Naive B cell (primary cell): Measurements from ENCODE around the gene CASR. TPM values are rescaled to one million over a fixed set of nuclear protein-coding genes. Genes with fewer than 3 reads are reported as not detected.

ENCODE experiments used
- ATAC-seq, 2 donors: fragments of 150-1000 bp; cut with Tn5 transposase; 2 replicates each; pipeline ENCODE4 v1.10.0; 2021; ENCODE audit warnings: low read depth in 2 of 2, mild to moderate bottlenecking in 2 of 2, moderate library complexity in 2 of 2
- DNase-seq: peaks from one replicate; pipeline ENCODE4 v3.0.0; 2022
- H3K27ac Mint-ChIP-seq, 6 donors: one replicate each; pipeline ENCODE4 v1.8.0; 2020 to 2022; ENCODE audit warnings: mild to moderate bottlenecking in 6 of 6, mixed read lengths in 6 of 6, moderate library complexity in 5 of 6, inconsistent platforms in 2 of 6
- H3K27me3 Mint-ChIP-seq, 3 donors: one replicate each; pipeline ENCODE4 v1.8.0; 2021 to 2022; ENCODE audit warnings: mixed read lengths in 3 of 3, mild to moderate bottlenecking in 1 of 3
- H3K36me3 Mint-ChIP-seq, 2 donors: one replicate each; pipeline ENCODE4 v1.8.0; 2020 to 2022; ENCODE audit warnings: mixed read lengths in 2 of 2, inconsistent platforms in 1 of 2, mild to moderate bottlenecking in 1 of 2
- H3K4me1 Mint-ChIP-seq, 3 donors: one replicate each; pipeline ENCODE4 v1.8.0; 2020 to 2022; ENCODE audit warnings: mixed read lengths in 3 of 3, inconsistent platforms in 1 of 3, mild to moderate bottlenecking in 1 of 3, moderate library complexity in 1 of 3
- H3K4me3 Mint-ChIP-seq, 8 donors: one replicate each; pipeline ENCODE4 v1.8.0; 2020 to 2022; ENCODE audit warnings: mild to moderate bottlenecking in 8 of 8, mixed read lengths in 8 of 8, moderate library complexity in 8 of 8, inconsistent platforms in 2 of 8
- H3K9me3 Mint-ChIP-seq, 7 donors: one replicate each; pipeline ENCODE4 v1.8.0; 2020 to 2022; ENCODE audit warnings: mixed read lengths in 7 of 7, mild to moderate bottlenecking in 5 of 7, inconsistent platforms in 2 of 7, moderate library complexity in 1 of 7
- polyA plus RNA-seq, 6 donors: library from polyadenylated mRNA; unstranded; fragments of 300-500 nt; fragmentation: Illumina TruSeq; gene quantifications; one replicate each; pipeline ENCODE4 v1.2.3, GENCODE V29; 2021; ENCODE audit warnings: low read depth in 6 of 6

CASR gene
- polyA plus RNA-seq, 6 donors from 2014 or later, result not detected

GRCh38 chr3:122227036-122227781 is 43.7 kb downstream of the CASR start:
- H3K27me3 Mint-ChIP-seq, result peaks cover 0 to 14% (median 0%) of the 10 kb centered on the region in 3 donors

DNA sequence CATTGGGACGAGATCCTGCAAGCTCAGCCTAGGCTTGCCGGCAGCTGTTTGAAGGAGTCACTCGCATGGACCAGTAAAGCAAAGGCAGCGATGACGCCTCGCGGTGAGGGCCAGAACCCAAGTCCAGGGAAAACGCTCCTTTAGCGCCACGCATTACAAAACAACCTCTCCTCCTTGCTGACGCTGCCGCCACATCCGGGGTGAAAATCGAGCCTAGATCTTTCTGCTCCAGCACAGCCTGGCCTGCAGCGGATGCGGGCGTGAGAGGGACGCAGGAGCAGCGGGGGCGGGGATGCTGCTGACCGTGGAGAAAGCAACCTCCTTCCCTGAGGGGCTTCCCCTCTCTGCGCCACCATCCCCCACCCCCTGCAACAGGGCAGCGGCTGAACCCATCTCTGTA is 46.7 kb downstream of the CASR start:
- H3K27me3 Mint-ChIP-seq, result no peaks in the 10 kb centered on the region
- ATAC-seq (no peak), DNase-seq (no peak)
- no peak overlapping the region for H3K27ac Mint-ChIP-seq
- H3K4me3 Mint-ChIP-seq, result no peak overlapping the region
- peaks cover 0 to under 1% of the 10 kb centered on the region in 2 donors for H3K36me3 Mint-ChIP-seq
- H3K4me1 Mint-ChIP-seq, result peaks cover 22 to 29% (median 27%) of the 10 kb centered on the region in 3 donors
- H3K9me3 Mint-ChIP-seq, result peaks cover 0 to 14% (median 6%) of the 10 kb centered on the region in 7 donors

More at GRCh38 chr3:122227036-122227781, 43.7 kb downstream of the CASR start:
- DNase-seq (no peak), ATAC-seq (no peak)
- H3K4me1 Mint-ChIP-seq, result peaks cover 4 to 7% (median 4%) of the 10 kb centered on the region in 3 donors
- peaks cover 0 to 38% (median 11%) of the 10 kb centered on the region in 7 donors for H3K9me3 Mint-ChIP-seq
- no peak overlapping the region for H3K4me3 Mint-ChIP-seq
- H3K27ac Mint-ChIP-seq, result no peak overlapping the region
- H3K36me3 Mint-ChIP-seq, result peaks cover 0 to 5% of the 10 kb centered on the region in 2 donors

DNA sequence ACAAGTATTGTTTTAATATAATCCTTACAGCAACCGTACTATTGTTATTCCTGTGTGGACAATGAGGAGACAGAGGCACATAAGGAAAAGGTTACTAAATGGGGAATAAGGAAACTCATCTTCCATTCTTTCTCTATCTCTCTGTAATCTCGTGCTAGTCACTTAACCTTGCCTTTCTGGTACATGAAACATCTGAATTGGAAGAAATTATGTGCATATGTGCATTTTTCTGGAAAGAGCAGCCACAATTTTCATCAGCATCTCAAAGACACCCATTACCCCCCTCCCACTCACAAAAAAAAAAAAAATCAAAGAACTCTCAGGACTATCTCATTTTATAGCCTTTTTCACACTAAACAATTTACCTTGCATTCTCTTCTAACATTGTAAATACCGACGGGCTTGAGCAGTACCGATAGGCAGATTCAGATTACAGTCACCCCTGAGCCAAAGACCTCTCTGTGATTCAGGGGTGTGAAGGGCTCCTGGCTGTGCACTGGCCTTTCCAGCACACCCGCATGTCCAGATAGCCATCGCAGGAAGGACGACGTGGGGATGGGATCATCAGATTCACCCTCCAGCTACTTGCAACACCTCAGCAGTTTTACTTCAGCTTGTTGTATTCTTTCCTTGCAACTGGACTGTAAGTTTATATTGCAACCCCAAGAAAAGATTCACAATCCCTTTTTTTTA is 48.1 kb downstream of the CASR start:
- Mint-ChIP-seq H3K9me3 (peaks cover 0 to 1% (median 0%) of the 10 kb centered on the region in 7 donors), H3K4me3 (peak overlapping the region in 3 of 8 donors; percentile 37 to 90 (median 44)), H3K4me1 (peaks cover 22 to 29% (median 27%) of the 10 kb centered on the region in 3 donors), H3K27ac (peak overlapping the region in 2 of 6 donors; percentile 76 to 87), H3K27me3 (no peaks in the 10 kb centered on the region), H3K36me3 (no peaks in the 10 kb centered on the region)
- DNase-seq (no peak), ATAC-seq (no peak)

GRCh38 chr3:122232485-122232884 is 49.0 kb downstream of the CASR start:
- H3K36me3 Mint-ChIP-seq, result no peaks in the 10 kb centered on the region
- peak overlapping the region in 6 of 8 donors; percentile 52 to 90 (median 80) for H3K4me3 Mint-ChIP-seq
- peaks cover 22 to 29% (median 27%) of the 10 kb centered on the region in 3 donors for H3K4me1 Mint-ChIP-seq
- ATAC-seq (no peak), DNase-seq (no peak)
- H3K27ac Mint-ChIP-seq, result peak overlapping the region in 5 of 6 donors; percentile 23 to 98 (median 88)
- no peaks in the 10 kb centered on the region for H3K27me3 Mint-ChIP-seq
- no peaks in the 10 kb centered on the region for H3K9me3 Mint-ChIP-seq

GRCh38 chr3:122233101-122233952 is 49.9 kb downstream of the CASR start:
- peak overlapping the region; percentile 65 to 90 (median 84) for H3K4me3 Mint-ChIP-seq
- peak overlapping the region; percentile 23 to 86 (median 78) for H3K27ac Mint-ChIP-seq

DNA sequence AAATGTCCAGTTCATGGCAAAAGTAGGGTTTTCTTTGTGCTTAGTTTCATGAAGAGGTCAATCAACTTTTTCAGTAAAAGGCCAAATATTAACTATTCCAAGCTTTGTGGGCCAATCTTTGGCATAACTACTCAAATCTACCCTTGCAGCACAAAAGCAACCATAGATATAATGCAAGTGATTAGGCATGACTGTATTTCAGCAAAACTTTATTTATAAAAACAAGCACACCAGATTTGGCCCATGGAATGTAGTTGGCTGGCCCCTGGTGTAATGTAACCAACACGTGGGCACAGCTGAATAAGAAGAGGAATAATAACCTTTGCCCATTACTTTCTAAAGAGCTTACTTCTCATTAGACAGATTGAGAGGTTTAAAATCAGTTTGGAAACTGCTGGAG is 50.6 kb downstream of the CASR start:
- peaks cover 22 to 29% (median 27%) of the 10 kb centered on the region in 3 donors for H3K4me1 Mint-ChIP-seq
- peak overlapping the region in 3 of 6 donors; percentile 5 to 32 (median 22) for H3K27ac Mint-ChIP-seq
- H3K4me3 Mint-ChIP-seq, result peak overlapping the region in 4 of 8 donors; percentile 72 to 90 (median 80)
- no peak for DNase-seq
- H3K36me3 Mint-ChIP-seq, result no peaks in the 10 kb centered on the region
- no peak for ATAC-seq
- no peaks in the 10 kb centered on the region for H3K9me3 Mint-ChIP-seq
- H3K27me3 Mint-ChIP-seq, result no peaks in the 10 kb centered on the region

More at GRCh38 chr3:122233101-122233952, 49.9 kb downstream of the CASR start:
- Mint-ChIP-seq H3K27me3 (no peaks in the 10 kb centered on the region), H3K4me1 (peaks cover 22 to 29% (median 27%) of the 10 kb centered on the region in 3 donors), H3K36me3 (no peaks in the 10 kb centered on the region), H3K9me3 (no peaks in the 10 kb centered on the region)
- peak; percentile 85 to 87 for ATAC-seq
- peak; percentile 53 for DNase-seq

DNA sequence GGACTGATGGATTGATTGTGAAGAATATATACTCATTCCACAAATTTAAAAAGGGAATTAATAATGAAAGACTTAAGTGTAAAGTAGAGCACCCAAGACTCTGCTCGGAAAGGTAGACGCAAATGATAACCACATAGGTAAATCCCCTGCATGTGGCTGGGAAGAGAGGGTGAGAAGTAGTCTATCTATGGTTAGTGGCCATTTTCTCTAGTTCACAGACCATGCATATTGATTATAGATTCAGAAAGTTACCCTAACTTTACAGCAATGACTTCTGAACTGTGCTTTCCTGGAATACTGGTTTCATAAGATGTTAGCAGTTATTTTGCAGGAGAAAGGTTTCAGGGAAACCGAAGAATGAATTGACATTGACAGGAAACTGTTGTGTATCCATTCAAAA is 51.7 kb downstream of the CASR start:
- DNase-seq, result no peak
- no peak for ATAC-seq
- Mint-ChIP-seq H3K4me1 (peaks cover 22 to 29% (median 27%) of the 10 kb centered on the region in 3 donors), H3K4me3 (no peak overlapping the region), H3K27ac (no peak overlapping the region), H3K9me3 (no peaks in the 10 kb centered on the region), H3K27me3 (peaks cover 0 to 5% (median 5%) of the 10 kb centered on the region in 3 donors), H3K36me3 (no peaks in the 10 kb centered on the region)

DNA sequence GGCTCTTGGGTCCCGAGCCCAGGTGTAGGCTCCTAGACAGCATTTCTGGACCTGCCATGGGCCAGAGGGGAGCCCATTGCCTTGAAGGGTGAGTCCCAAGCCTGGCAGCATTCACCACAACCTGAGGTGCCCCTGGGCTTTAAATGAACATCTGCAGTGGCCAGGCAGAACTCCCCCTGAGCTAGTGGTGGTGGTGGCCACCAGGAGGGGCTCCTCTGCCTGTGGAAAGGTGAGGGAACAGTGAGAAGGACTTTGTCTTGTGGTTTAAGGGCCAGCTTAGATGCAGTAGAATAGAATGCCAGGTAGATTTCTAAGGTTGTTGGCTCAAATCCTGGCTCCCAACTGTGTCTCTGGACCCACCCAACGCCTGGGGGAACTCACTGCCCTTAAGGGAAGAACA is 55.6 kb downstream of the CASR start:
- Mint-ChIP-seq H3K27me3 (peaks cover 0 to 5% (median 5%) of the 10 kb centered on the region in 3 donors), H3K4me3 (no peak overlapping the region), H3K36me3 (no peaks in the 10 kb centered on the region), H3K9me3 (no peaks in the 10 kb centered on the region), H3K4me1 (peaks cover 4 to 6% (median 4%) of the 10 kb centered on the region in 3 donors), H3K27ac (no peak overlapping the region)
- ATAC-seq (no peak), DNase-seq (no peak)

GRCh38 chr3:122245513-122246174 is 62.2 kb downstream of the CASR start:
- no peak for ATAC-seq
- Mint-ChIP-seq H3K9me3 (no peaks in the 10 kb centered on the region), H3K4me1 (peaks cover 19 to 33% (median 24%) of the 10 kb centered on the region in 3 donors), H3K27me3 (no peaks in the 10 kb centered on the region), H3K4me3 (peak overlapping the region; percentile 59 to 92 (median 78)), H3K36me3 (no peaks in the 10 kb centered on the region), H3K27ac (peak overlapping the region in 4 of 6 donors; percentile 56 to 94 (median 58))
- peak; percentile 7 for DNase-seq

DNA sequence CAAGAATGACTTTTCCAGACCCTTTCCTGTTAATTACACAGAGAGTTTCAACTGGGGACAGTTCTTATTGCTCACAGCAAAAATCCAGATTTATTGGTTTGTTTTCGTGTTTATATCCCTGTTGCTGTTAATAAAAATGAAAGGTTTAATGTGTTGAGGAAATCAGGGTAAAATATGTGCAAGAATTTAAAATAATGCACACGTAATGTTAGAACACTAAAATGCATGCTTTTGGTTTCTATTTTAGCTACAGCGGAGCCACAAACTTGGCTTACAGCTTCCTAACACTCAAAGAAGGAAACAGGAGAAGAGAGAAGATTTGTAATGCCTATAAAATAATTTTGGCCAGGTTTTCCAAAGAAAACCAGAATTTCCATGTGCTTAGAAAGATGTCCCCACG is 62.7 kb downstream of the CASR start:
- H3K36me3 Mint-ChIP-seq, result no peaks in the 10 kb centered on the region
- DNase-seq (no peak), ATAC-seq (no peak)
- no peaks in the 10 kb centered on the region for H3K9me3 Mint-ChIP-seq
- H3K4me1 Mint-ChIP-seq, result peaks cover 19 to 36% (median 25%) of the 10 kb centered on the region in 3 donors
- H3K27ac Mint-ChIP-seq, result peak overlapping the region in 5 of 6 donors; percentile 56 to 94 (median 60)
- H3K27me3 Mint-ChIP-seq, result no peaks in the 10 kb centered on the region
- peak overlapping the region; percentile 59 to 92 (median 78) for H3K4me3 Mint-ChIP-seq

DNA sequence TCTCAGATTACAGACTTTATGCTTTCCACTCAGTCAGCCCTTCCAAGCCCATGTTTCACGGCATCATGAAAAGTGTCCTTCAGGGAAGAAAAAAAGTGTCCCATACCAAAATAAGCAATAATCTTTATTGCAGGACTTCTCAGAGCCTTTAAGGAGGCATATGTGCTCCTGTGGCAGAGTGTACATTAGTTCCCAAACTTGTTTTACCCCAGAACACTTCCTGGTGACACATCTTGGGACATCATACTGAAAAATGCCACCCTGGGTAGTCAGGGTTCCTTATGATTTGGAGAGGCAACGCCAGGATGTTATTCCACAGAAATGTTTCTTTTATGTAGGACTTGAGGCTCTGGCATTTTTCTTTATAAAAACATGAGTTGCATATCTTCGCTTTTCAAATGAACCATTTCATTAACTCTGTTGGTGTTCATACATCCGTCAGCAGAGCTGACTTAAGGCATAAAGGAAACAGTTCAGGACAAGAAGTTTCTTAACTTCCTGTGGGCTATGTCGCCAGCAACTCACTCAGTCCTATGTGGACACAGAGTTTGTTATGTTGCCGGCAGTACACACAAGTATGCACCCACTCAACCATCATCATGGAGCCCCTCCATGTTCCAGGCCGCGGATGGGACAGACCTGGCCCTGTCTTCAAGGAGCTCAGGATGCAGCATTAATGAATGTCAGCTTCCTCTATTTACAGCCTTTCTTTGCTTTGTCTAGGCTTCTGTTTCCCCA is 63.8 kb downstream of the CASR start:
- Mint-ChIP-seq H3K36me3 (no peaks in the 10 kb centered on the region), H3K9me3 (no peaks in the 10 kb centered on the region), H3K27me3 (no peaks in the 10 kb centered on the region), H3K4me3 (peak overlapping the region in 6 of 8 donors; percentile 7 to 92 (median 49)), H3K27ac (peak overlapping the region; percentile 20 to 96 (median 64)), H3K4me1 (peaks cover 19 to 38% (median 36%) of the 10 kb centered on the region in 3 donors)
- ATAC-seq (peak; percentile 40 to 44), DNase-seq (no peak)

DNA sequence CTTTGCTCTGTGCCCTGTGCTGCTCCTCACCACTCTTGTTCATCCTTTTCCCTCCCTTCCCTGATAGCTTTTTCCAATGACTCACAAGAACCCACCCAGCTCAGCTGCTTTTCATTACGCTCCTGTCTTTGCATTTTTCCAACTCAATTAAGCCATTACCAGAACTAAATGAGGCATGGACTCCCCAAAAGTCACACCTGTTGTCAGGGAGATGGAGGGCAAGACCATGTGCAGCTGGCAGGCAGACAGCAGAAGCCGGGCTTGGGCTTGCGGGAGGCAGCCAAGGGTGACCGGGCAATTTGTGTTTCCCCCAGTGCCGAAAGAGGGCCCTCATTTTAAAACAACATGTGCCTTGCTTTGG is 64.3 kb downstream of the CASR start:
- Mint-ChIP-seq H3K4me3 (peak overlapping the region in 7 of 8 donors; percentile 7 to 92 (median 54)), H3K36me3 (no peaks in the 10 kb centered on the region), H3K4me1 (peaks cover 19 to 38% (median 36%) of the 10 kb centered on the region in 3 donors), H3K27ac (peak overlapping the region; percentile 7 to 96 (median 64)), H3K27me3 (no peaks in the 10 kb centered on the region), H3K9me3 (no peaks in the 10 kb centered on the region)
- DNase-seq, result peak; percentile 51
- peak; percentile 95 to 97 for ATAC-seq
